NB4 (cell line): ENCODE results near the gene GAGE1.

Source experiments
- DNase-seq: peaks from one replicate; pipeline ENCODE4 v3.0.0; 2010; ENCODE audit warnings: low read depth
- H3K4me3 ChIP-seq: one replicate; pipeline ENCODE4 v1.5.1; 2011; ENCODE audit warnings: mild to moderate bottlenecking, low read depth, low read length, moderate library complexity
- CTCF ChIP-seq: IDR thresholded peaks from one replicate; pipeline ENCODE4 v1.5.1; 2012; ENCODE audit warnings: low read depth, low read length
- MAX ChIP-seq: IDR thresholded peaks from 2 replicates; pipeline ENCODE4 v1.6.1; 2011; ENCODE audit warnings: low read depth, low read length
- MYC ChIP-seq: IDR thresholded peaks from 2 replicates; pipeline ENCODE4 v1.6.1; 2011; ENCODE audit warnings: low read depth, low read length
- POLR2A ChIP-seq: IDR thresholded peaks from 2 replicates; pipeline ENCODE4 v1.6.1; 2011; ENCODE audit warnings: mild to moderate bottlenecking; ENCODE audit not compliant: insufficient read length; ENCODE audit errors: extremely low read depth

The GAGE1 gene

GRCh38 chrX:49627086-49627777 is 28.4 kb downstream of the GAGE1 start:
- DNase-seq = peak; percentile 9
- TF ChIP-seq CTCF (peak; percentile 29), POLR2A (no peak)
- H3K4me3 ChIP-seq = no peak overlapping the region

GRCh38 chrX:49644991-49645637 is 46.3 kb downstream of the GAGE1 start:
- no peak overlapping the region for H3K4me3 ChIP-seq
- TF ChIP-seq MYC (no peak), MAX (no peak), CTCF (no peak), POLR2A (no peak)
- DNase-seq = no peak

DNA sequence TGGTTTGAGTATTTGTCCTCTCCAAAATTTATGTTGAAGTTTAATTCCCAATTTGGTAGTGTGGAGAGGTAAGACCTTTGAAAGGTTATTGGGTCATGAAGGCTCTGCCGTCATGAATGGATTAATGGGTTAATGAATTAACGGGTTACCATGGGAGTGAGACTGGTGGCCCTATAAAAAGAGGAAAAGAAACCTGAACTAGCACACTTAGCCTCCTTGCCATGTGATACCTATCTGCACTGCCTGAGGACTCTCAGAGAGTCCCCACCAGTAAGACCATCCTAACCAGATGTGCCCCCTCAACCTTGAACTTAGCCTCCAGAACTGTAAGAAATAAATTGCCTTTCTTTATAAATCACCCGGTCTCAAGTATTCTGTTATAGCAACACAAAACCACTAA is 57.7 kb downstream of the GAGE1 start:
- no peak overlapping the region for H3K4me3 ChIP-seq
- no peak for TF ChIP-seq CTCF
- no peak for DNase-seq
